GM21447 (cell line): ENCODE results near the gene SDK1.

Source experiments
- ATAC-seq: cut with Tn5 transposase; IDR thresholded peaks from one replicate; pipeline ENCODE4 v1.9.1; 2021; ENCODE audit not compliant: unreplicated experiment

SDK1 gene

GRCh38 chr7:4025694-4026615, 724.9 kb downstream of the SDK1 start:
- no peak for ATAC-seq

- ATAC-seq: no peak
These were observed 726.0 kb downstream of the SDK1 start for GRCh38 chr7:4026941-4027486.

- no peak for ATAC-seq
These were observed 727.2 kb downstream of the SDK1 start for GRCh38 chr7:4028221-4028620.

GRCh38 chr7:4029941-4030340, 728.9 kb downstream of the SDK1 start:
- no peak for ATAC-seq

- no peak for ATAC-seq
These were observed 729.4 kb downstream of the SDK1 start for GRCh38 chr7:4030346-4030950.

- no peak for ATAC-seq
These were observed 732.9 kb downstream of the SDK1 start for GRCh38 chr7:4033996-4034395.

GRCh38 chr7:4037308-4037707, 736.3 kb downstream of the SDK1 start:
- no peak for ATAC-seq

GRCh38 chr7:4037877-4038276, 736.8 kb downstream of the SDK1 start:
- no peak for ATAC-seq

- no peak for ATAC-seq
These were observed 739.3 kb downstream of the SDK1 start for GRCh38 chr7:4040109-4040928.

GRCh38 chr7:4042402-4043045, 741.5 kb downstream of the SDK1 start:
- ATAC-seq: no peak

- no peak for ATAC-seq
These were observed 742.9 kb downstream of the SDK1 start for GRCh38 chr7:4043988-4044387.

- ATAC-seq: no peak
These were observed 744.4 kb downstream of the SDK1 start for GRCh38 chr7:4045450-4045849.

- ATAC-seq: no peak
These were observed 744.9 kb downstream of the SDK1 start for GRCh38 chr7:4045975-4046374.

- no peak for ATAC-seq
These were observed 747.3 kb downstream of the SDK1 start for GRCh38 chr7:4048336-4048735.

GRCh38 chr7:4049202-4049601, 748.1 kb downstream of the SDK1 start:
- no peak for ATAC-seq

GRCh38 chr7:4050126-4050660, 749.1 kb downstream of the SDK1 start:
- no peak for ATAC-seq

- no peak for ATAC-seq
These were observed 750.6 kb downstream of the SDK1 start for GRCh38 chr7:4051696-4052095.

GRCh38 chr7:4052130-4052529, 751.1 kb downstream of the SDK1 start:
- no peak for ATAC-seq

GRCh38 chr7:4054158-4054557, 753.1 kb downstream of the SDK1 start:
- no peak for ATAC-seq

GRCh38 chr7:4056552-4057288, 755.7 kb downstream of the SDK1 start:
- no peak for ATAC-seq
